SU-DHL-6 (cell line): ENCODE results near the gene PDZD7.

Experiments
- CTCF ChIP-seq: fragments of 200-600 bp; sonication (generic); IDR thresholded peaks from one replicate; pipeline ENCODE4 v1.5.1; 2017; ENCODE audit warnings: antibody characterized with exemption, mild to moderate bottlenecking, low read length, moderate library complexity; ENCODE audit not compliant: insufficient read depth, poor library complexity, severe bottlenecking
- EZH2phosphoT487 ChIP-seq: fragments of 200-600 bp; sonication (generic), shearing (Covaris generic); conservative IDR thresholded peaks from 2 replicates; pipeline ENCODE4 v1.6.1; 2018; ENCODE audit warnings: mild to moderate bottlenecking, antibody characterized with exemption, low read length, moderate library complexity, mixed read lengths

- TF ChIP-seq CTCF, result peak; percentile 73
- TF ChIP-seq EZH2phosphoT487, result no peak
These were observed 16.6 kb downstream of the PDZD7 start for GRCh38 chr10:101014230-101014884.
